ENCODE data around the gene ATG9A.
A peak's percentile ranks its signal among the peaks of the same experiment; 100 is the strongest.

The ATG9A gene

DNA sequence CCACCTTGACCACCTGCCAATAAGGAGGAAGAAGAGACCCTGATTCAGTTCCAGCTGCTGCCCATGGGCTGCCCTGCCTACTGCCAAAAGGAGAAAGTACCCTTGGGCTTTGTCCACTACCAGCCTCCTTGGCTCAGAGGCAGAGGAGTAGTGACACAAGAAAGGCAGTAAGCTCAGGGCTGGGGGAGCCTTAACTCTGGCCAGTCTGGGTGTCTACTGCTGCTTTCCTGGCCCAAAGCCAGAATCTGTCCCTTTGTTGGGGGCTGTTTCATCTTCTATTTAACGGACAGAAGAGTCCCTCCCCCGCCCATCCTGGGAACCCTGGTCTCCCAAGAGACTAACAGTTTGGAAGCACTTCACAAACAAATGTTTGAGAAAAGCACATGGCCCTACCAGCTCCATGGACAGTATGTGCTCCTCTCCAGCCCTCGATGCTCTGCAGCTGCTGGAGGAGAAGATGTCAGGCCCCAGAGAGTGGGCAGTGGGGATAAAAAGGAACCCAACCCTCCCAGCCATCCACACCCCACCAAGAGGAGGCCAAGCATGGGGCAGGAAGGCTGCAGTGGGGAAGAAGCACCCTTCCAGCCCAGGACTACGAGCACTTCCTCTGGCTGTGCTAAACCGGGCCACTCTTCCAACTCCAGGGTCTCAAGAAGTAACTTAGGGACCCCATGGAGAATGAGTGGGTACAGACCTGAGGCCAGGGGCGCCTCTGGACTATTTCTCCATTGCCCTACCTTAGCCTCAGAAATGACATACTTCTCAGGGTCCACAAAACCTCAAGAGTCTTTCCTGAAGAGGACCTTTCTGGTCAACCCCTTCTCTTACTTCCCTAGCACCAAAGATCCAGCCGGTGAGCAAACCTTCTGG lies 1.2 kb downstream of the ATG9A start:
- TF ChIP-seq, protein P1, sequence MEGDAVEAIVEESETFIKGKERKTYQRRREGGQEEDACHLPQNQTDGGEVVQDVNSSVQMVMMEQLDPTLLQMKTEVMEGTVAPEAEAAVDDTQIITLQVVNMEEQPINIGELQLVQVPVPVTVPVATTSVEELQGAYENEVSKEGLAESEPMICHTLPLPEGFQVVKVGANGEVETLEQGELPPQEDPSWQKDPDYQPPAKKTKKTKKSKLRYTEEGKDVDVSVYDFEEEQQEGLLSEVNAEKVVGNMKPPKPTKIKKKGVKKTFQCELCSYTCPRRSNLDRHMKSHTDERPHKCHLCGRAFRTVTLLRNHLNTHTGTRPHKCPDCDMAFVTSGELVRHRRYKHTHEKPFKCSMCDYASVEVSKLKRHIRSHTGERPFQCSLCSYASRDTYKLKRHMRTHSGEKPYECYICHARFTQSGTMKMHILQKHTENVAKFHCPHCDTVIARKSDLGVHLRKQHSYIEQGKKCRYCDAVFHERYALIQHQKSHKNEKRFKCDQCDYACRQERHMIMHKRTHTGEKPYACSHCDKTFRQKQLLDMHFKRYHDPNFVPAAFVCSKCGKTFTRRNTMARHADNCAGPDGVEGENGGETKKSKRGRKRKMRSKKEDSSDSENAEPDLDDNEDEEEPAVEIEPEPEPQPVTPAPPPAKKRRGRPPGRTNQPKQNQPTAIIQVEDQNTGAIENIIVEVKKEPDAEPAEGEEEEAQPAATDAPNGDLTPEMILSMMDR (IDR thresholded peaks at IDR 0.05): no peak
- TF ChIP-seq ZFX (IDR thresholded peaks at IDR 0.05; ENCODE audit: borderline replicate concordance): no peak
- peak overlapping the region; percentile 95 for H3K27ac ChIP-seq

DNA sequence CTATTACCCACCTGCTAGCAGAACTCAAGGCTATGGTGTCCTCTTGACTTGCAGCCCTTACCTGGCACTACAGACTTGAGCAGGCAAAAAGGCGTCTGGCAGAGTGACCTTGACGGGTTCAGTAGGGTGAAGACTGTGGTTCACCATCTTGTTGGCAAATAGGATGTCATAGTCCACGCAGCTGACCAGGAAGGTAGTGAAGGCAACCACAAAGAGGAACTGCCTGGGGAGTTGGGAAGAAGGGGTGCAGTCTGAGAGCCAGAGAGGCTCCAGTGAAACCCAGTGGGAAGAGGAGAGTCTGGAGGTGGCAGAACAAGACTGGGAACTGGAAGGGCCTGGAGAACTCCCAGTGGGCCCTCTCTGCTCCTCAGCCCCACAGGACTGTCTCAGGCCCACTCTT lies 4.1 kb downstream of the ATG9A start:
- H3K27ac ChIP-seq: no peak overlapping the region
- TF ChIP-seq, protein P1 (IDR thresholded peaks at IDR 0.05): no peak
- TF ChIP-seq ZFX (IDR thresholded peaks at IDR 0.05; ENCODE audit: borderline replicate concordance): no peak

DNA sequence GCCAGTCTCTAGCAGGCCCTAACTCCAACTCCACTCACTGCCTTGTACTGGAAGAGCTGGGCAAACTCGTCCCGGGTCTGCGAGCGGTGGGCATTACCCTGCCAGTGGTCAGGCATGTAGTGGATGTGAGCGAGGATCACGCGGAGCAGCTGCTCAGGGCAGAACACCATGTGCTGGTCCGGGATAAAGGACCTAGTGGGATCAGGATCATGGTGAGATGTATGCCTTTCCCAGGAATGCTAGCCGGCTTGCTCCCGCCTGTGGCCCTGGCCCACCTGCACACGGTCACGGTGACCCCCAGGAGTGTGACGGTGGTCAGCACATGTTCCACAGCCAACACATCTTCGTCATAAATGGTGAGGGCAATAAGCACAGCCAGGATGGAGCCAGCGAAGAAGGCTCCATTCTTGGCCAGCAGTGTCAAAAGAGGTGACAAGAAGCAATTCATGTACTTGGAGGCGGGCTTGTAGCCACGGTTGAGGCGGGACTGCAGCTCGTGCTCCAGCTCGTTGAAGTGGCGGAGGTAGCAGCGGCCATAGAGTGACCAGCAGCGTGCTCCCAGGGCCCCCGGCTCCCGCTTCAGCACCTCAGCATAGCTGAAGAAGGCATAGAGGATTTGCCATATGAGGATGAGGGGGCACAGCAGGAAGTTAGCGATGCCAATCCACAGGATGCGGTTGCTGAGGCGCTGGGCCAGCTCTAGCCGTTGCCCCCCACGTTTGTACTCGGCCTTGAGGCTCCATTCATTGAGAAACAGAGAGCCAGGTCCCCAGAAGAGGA lies 5.4 kb downstream of the ATG9A start:
- TF ChIP-seq ZFX (IDR thresholded peaks at IDR 0.05; ENCODE audit: borderline replicate concordance): no peak
- TF ChIP-seq, protein P1 (IDR thresholded peaks at IDR 0.05): no peak
- no peak overlapping the region for H3K27ac ChIP-seq

DNA sequence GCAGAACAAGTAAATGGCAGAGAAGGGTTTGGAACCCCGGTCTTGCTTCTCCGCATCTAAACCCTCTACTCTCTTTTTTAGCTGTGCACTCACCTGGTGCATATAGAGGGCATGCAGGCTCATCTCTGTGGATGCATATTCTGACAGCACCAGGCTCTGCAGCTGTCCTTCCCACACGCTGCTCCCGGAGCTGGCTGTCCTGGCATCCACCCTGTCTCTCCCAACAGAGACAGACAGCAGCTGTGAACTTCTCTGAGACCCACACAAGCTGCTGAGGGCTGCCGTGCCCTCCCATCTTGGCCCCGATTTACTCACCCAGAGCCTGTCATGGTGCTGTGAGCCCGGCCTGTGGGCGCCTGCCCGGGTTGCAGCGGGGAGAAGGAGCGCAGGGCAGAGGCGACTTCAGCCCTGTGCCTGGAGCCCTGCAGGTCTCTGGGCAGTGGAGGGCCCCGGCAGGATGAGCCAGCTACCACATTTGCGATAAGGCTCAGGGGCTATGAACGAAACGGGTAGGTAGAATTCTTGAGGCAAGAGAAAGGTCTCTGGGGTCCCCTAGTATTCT lies 7.4 kb downstream of the ATG9A start:
- no peak for TF ChIP-seq ZFX (IDR thresholded peaks at IDR 0.05; ENCODE audit: borderline replicate concordance)
- TF ChIP-seq, protein P1 (IDR thresholded peaks at IDR 0.05): no peak

DNA sequence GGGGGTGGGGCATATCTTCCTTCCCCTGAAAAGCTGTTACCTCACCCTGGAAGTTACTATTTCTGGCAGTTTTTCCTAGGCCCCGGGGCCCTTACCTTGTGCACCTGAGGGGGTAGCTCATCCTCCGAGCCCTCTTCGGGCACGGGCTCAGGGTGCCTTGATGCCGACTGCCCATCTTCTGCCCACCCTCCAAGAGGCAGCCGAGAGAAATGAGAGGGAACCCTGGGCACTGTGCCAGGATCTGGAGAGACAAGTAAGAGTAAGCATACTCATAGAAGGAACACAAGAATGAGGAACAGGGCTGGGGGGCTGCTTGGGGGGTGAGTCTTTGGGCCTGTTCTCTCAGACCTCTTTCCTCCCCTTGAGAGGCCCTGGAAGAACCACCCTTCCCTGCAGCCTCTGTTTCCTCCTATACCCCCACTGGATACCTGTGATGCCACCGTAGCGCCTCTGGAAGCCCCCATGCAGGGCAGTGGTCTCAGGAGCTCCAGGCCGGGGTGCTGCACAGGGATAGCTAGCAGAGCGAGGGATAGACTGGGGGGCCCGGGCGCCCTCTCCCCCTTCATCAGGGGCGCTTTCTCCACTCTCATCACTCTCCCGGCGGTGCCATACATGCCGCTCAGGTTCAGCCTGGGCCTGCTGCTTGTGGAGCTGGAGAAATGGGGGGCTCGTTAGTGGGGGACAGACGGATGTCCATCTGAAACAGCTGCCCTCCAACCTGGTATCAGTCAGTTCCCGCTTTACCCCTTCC lies 8.6 kb downstream of the ATG9A start:
- 0 out of 2 replicates have a peak overlapping the region, but pooled peaks have one; percentile 12 for H3K27ac ChIP-seq
- TF ChIP-seq ZFX (IDR thresholded peaks at IDR 0.05; ENCODE audit: borderline replicate concordance): no peak
- TF ChIP-seq, protein P1 (IDR thresholded peaks at IDR 0.05): no peak

More for the DNA sequence above, 7.4 kb downstream of the ATG9A start:
- 0 out of 2 replicates have a peak overlapping the region, but pooled peaks have one; percentile 12 for H3K27ac ChIP-seq

DNA sequence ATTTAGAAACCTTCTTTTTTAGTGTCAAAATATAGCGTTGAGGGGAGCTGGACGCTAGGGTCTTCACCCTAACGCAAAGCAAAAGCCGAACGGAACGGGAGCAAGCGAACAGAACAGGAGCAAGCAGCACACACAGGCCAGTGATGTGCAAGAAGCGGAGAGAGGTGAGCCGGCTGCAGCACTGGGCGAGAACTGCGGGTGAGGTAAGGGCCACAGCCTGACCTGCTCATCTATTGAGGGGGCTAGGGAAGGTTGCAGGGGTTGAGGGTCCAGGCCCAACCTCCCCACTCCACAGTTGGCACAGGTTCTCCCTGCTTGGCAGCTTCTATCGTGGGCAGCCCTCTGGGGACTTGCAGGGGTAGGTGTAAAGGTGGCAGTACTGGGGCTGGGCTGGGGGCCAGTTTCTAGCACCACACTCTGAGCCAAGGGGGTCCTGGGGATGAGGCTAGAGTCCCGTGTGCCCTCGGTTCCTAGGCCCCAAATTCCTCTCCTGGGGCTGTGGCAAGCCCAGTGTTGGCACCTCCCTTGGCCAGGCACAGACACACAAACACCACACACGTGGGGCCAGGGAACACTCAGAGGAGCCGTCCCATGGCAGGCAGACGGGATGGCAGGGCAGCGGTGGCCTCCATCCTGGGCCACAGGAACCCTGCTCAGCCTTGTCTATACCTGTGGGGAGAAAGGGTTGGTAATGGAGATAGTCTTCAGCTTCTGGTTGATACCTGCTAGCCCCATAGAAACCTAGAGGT lies 9.5 kb downstream of the ATG9A start:
- no peak for TF ChIP-seq ZFX (IDR thresholded peaks at IDR 0.05; ENCODE audit: borderline replicate concordance)
- TF ChIP-seq, protein P1 (IDR thresholded peaks at IDR 0.05): no peak
- peak overlapping the region; percentile 97 for H3K27ac ChIP-seq

Measured in 22Rv1 (cell line).